BE2C (cell line): Measurements from ENCODE around the gene CLPSL2.
A peak's percentile ranks its signal among the peaks of the same experiment; 100 is the strongest.

ENCODE experiments used
- DNase-seq: peaks from one replicate; pipeline ENCODE4 v3.0.0-alpha.2; 2020
- H3K27me3 ChIP-seq: fragments of 250-450 bp; sonication (Bioruptor Pico); 2 replicates; pipeline ENCODE4 v1.5.1; 2020; ENCODE audit warnings: mild to moderate bottlenecking
- H3K36me3 ChIP-seq: fragments of 250-450 bp; sonication (Bioruptor Pico); 2 replicates; pipeline ENCODE4 v1.5.1; 2020; ENCODE audit warnings: mild to moderate bottlenecking
- H3K4me1 ChIP-seq: fragments of 250-450 bp; sonication (Bioruptor Pico); 2 replicates; pipeline ENCODE4 v1.5.1; 2020
- H3K4me3 ChIP-seq: 2 replicates; pipeline ENCODE4 v1.5.1; 2011; ENCODE audit warnings: low read depth, low read length
- H3K9me3 ChIP-seq: fragments of 250-450 bp; sonication (Bioruptor Pico); 2 replicates; pipeline ENCODE4 v1.5.1; 2020
- TF ChIP-seq, protein P1 (sequence below): IDR thresholded peaks from 2 replicates; pipeline ENCODE4 v1.5.1; 2012; ENCODE audit warnings: mild to moderate bottlenecking, low read depth, low read length

CLPSL2 gene

DNA sequence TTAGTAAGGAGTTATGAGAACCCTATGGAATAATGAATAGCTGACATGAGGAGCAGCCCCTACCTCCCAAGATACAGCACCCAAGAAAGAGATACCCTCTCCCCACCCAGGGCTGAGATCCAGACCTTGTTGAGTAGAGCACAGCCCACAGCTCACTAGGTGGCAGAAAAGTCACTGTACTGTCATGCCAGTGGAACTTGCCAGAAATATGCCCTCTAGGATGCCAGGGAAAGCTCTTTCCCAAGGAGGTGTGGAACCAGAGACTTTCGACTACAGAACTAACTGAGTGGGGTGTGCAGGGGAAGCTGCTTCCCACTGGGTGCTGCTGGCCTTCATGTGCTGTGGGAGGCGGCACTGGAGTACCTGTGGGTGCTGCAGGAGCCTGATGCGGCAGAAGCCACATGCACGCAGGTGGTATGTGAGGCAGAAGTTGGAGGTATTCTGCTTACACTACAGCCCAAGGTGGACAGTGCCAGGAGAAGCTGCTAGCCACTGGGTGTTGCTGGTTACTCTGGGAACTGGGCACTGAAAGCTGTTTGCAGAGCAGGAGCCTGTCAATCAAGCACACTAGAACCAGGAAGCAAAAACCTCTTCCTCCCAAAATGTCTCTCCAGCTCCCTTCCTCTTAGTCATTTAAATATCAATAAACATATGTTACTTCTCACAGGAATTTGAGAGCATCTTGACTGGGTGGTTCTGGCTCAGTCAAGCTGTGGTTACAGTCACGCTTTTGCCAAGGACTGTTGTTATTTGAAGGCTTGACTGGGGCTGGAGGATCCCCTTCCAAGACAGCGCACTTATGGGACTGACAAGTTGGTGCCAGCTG is 21.7 kb upstream of the CLPSL2 start:
- TF ChIP-seq, protein P1, sequence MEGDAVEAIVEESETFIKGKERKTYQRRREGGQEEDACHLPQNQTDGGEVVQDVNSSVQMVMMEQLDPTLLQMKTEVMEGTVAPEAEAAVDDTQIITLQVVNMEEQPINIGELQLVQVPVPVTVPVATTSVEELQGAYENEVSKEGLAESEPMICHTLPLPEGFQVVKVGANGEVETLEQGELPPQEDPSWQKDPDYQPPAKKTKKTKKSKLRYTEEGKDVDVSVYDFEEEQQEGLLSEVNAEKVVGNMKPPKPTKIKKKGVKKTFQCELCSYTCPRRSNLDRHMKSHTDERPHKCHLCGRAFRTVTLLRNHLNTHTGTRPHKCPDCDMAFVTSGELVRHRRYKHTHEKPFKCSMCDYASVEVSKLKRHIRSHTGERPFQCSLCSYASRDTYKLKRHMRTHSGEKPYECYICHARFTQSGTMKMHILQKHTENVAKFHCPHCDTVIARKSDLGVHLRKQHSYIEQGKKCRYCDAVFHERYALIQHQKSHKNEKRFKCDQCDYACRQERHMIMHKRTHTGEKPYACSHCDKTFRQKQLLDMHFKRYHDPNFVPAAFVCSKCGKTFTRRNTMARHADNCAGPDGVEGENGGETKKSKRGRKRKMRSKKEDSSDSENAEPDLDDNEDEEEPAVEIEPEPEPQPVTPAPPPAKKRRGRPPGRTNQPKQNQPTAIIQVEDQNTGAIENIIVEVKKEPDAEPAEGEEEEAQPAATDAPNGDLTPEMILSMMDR, result no peak
- Histone ChIP-seq H3K27me3 (no peaks in the 10 kb centered on the region), H3K9me3 (no peaks in the 10 kb centered on the region), H3K36me3 (no peaks in the 10 kb centered on the region), H3K4me3 (no peak overlapping the region), H3K4me1 (no peaks in the 10 kb centered on the region)
- DNase-seq, result no peak

DNA sequence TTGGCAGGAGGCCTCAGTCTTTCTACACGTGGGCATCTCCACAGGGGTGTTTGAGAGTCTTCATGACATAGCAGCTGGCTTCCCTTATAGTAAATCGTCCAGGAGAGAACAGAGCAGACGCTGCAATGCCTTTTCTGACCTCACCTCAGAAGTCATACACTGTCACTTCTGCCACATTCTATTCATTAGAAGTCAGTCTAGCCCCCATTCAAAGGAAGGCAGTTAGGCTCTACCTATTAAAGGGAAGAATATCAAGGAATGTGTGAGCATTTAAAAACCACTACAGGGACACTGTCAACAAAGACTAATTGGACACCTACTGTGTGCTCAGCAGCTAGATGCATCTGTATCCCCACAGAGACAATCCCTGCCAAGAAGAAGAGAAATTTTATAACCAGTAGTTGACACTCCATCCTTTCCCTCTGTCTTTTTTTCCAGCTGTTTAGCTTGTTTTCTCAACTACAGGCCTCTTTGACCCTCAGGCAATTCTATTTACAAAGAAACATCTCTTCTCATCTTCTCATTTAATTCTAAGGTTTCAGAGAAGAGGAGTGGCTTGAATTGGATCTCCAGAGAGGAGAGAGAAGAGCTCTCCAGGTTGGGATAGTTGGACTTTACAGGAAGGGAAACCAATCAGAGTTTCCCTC is 21.0 kb upstream of the CLPSL2 start:
- H3K27me3 ChIP-seq, result no peaks in the 10 kb centered on the region
- no peak for DNase-seq
- TF ChIP-seq, protein P1, result no peak
- no peaks in the 10 kb centered on the region for H3K4me1 ChIP-seq
- H3K36me3 ChIP-seq, result no peaks in the 10 kb centered on the region
- no peak overlapping the region for H3K4me3 ChIP-seq
- H3K9me3 ChIP-seq, result no peaks in the 10 kb centered on the region

DNA sequence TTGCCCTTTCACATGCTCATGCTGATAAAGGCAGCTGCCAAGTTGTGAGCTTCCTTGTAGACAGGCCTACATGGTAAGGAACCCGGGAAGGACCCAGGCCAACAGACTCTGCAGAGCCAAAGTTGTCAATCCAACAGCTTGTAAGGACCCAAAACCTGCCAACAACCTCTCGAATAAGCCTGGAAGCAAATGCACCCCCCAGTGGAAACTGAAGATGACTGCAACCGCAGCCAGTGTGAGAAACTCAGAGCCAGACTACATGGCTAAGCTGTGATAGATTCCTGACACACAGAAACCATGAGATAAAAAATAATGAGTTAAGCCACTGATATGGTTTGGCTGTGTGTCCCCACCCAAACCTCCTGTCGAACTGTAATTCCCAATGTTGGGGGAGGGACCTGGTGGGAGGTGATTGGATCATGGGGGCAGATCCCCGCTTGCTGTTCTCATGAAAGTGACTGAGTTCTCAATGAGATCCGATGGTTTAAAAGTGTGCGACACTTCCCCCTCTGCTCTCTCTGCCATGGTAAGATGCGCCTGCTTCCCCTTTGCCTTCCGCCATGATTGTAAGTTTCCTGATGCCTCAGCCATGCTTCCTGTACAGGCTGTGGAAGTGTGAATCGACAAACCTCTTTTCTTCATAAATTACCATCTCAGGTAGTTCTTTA is 18.8 kb upstream of the CLPSL2 start:
- Histone ChIP-seq H3K27me3 (no peaks in the 10 kb centered on the region), H3K4me1 (no peaks in the 10 kb centered on the region), H3K9me3 (no peaks in the 10 kb centered on the region), H3K36me3 (no peaks in the 10 kb centered on the region), H3K4me3 (no peak overlapping the region)
- DNase-seq, result no peak
- TF ChIP-seq, protein P1, result peak; percentile 43

DNA sequence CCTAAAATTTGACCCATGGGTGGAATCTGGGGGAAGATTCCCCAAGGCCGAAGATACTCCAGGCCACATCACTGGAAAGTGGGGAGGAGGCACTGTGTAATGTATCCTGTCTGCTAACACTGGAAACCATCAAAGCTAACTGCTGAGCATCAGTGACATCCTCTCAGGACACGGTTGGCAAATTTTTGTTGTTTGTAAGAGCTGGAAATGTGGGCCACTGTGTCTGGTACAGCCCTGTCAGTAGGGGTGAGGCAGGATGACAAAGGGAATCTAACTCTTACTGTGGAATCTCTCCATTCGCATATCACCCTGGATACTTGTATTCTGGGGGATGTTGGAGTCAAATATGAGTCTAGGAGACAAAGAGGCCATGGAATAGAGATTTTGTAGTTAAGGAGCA is 17.0 kb upstream of the CLPSL2 start:
- Histone ChIP-seq H3K4me1 (no peaks in the 10 kb centered on the region), H3K36me3 (no peaks in the 10 kb centered on the region), H3K9me3 (no peaks in the 10 kb centered on the region), H3K4me3 (no peak overlapping the region), H3K27me3 (0 out of 2 replicates have a peak, but pooled peaks cover 3% of the 10 kb centered on the region)
- DNase-seq, result no peak
- TF ChIP-seq, protein P1, result no peak

DNA sequence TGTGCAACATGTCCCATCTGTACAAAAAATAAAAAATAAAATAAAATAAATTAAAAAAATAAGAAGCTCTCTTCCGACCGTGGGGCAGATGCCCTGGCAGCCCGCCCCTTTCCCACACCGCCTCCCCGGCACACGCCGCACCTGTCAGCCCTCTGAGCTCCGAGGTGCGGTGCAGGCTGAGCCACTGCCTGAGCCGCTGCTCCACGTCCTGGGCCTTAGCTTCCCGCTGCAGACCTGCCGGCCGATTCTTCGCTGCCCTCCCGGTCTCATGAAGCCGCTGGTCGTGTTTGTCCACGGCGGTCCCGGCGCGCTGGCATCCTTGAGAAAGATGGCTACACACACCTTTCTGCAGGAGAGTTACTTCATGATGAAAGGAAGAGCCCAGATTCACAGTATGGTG is 10.7 kb upstream of the CLPSL2 start:
- Histone ChIP-seq H3K36me3 (no peaks in the 10 kb centered on the region), H3K9me3 (no peaks in the 10 kb centered on the region), H3K27me3 (0 out of 2 replicates have a peak, but pooled peaks cover 3% of the 10 kb centered on the region), H3K4me3 (no peak overlapping the region), H3K4me1 (no peaks in the 10 kb centered on the region)
- TF ChIP-seq, protein P1, result no peak
- no peak for DNase-seq
